ENCODE results near the gene MYBPC2.

DNA sequence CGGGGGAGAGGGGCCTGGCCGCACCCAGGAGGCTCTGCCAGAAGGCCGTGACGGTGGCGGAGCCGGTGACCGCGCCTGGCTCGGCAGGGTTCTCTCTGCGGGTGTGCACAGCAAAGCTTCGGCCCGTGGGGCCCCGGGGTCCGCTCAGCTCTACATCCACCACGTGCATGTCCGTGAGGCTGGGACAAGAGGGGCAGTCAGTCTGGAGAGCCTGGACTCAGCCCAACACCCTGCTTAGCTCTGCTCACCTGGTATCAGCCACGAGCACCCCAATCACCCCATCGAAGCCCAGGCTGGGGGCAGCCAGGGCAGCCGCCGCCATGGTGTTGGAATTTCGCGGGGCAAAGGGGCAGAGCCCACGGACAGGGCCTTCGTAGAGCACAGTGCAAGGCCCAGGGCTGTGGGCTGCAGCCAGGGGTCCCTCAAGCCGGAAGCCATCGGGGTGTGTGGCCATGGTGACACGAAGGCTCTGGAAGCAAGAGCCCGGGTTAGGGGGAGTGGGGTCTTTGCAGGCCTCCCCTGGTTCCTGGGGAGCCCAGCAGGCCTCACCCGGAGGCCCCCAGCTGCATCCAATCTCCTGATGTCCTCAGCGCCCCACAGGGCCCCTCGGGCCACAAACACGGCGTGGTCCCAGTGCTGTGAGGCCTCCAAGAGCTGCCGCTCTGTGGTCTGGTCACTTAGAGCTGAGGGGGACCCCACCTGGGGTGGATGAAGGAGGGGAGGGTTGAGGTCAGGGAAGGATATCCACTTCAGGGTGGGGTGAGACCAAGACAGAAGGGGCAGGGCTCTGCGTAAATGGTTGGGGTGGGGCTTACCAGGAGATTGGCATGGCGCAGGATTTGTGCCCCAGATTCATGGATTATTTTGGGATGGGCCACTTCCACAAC lies 79.7 kb downstream of the MYBPC2 start:
- TF ChIP-seq EZH2 (IDR thresholded peaks at IDR 0.05; ENCODE audit: low read length, unreplicated experiment) = no peak
- no peak for TF ChIP-seq EZH2phosphoT487 (IDR thresholded peaks at IDR 0.05; ENCODE audit: borderline replicate concordance, low read length)
